Measurements from ENCODE around the gene COL23A1. TPM values are rescaled to one million over a fixed set of nuclear protein-coding genes. Genes with fewer than 3 reads are reported as not detected.

Gene COL23A1
- total RNA-seq, 2 experiments from 2014 or later: 0.21 to 0.22 TPM

DNA sequence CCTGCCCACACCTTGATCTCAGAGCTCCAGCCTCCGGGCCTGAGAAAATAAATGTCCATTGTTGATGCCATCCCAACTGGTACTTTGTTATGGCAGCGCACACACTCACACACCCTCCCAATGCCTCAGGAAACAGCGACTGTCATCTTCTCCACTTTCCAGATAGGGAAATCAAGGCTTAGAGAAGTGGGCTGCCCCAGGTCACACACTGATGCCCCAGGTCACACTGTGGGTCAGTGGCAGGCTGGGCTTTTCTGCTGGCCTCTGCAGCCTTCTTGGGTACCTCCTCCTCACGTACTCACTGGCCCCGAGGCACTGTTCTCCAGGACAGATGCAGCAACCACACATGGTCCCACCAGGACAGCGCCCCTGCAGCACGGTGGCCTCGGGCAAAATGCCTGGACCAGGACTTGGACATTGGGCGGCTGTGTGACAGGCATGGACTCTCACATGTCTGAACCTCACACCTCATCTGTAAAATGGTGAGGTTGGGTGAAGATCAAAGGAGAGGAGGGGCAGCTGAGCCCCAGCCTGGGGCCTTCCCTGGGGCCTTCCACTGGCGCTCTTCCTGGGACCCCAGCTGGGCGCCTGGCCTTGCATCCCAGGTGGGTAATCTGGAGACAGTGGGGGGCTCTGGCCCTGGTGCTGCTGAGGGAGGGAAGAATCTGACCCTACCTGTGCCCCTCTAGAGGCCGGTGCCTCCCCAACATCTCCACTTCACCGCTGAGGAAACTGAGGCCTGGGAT, 156.0 kb downstream of the COL23A1 start:
- Mint-ChIP-seq H3K36me3 (no peaks in the 10 kb centered on the region), H3K4me1 (no peaks in the 10 kb centered on the region), H3K27me3 (no peaks in the 10 kb centered on the region), H3K9me3 (peaks cover 1% of the 10 kb centered on the region), H3K27ac (no peak overlapping the region), H3K4me3 (no peak overlapping the region)
- no peak for DNase-seq

DNA sequence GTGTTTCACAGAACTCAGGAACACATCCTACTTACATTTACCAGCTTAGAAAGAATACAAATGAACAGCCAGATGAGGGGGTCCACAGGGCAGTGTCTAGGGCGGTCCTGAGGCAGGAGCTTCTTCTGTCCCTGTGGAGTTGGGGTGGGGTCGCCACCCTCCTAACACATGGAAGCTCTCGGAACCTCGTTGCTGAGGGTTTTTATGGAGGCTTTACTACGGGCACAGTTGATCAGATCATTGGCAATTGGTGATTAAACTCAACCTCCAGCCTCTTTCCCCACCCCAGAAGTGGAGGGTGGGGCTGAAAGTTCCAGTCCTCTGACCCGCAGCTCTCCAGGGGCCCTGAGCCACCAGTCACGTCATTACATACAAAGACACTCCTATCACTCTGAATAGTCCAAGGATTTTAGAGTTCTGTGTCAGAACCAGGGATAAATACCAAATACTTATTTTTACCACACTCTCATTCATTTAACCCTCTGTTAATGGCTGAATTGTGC, 156.9 kb downstream of the COL23A1 start:
- DNase-seq: no peak
- Mint-ChIP-seq H3K27ac (no peak overlapping the region), H3K36me3 (no peaks in the 10 kb centered on the region), H3K27me3 (no peaks in the 10 kb centered on the region), H3K9me3 (peaks cover 1% of the 10 kb centered on the region), H3K4me3 (no peak overlapping the region), H3K4me1 (no peaks in the 10 kb centered on the region)

DNA sequence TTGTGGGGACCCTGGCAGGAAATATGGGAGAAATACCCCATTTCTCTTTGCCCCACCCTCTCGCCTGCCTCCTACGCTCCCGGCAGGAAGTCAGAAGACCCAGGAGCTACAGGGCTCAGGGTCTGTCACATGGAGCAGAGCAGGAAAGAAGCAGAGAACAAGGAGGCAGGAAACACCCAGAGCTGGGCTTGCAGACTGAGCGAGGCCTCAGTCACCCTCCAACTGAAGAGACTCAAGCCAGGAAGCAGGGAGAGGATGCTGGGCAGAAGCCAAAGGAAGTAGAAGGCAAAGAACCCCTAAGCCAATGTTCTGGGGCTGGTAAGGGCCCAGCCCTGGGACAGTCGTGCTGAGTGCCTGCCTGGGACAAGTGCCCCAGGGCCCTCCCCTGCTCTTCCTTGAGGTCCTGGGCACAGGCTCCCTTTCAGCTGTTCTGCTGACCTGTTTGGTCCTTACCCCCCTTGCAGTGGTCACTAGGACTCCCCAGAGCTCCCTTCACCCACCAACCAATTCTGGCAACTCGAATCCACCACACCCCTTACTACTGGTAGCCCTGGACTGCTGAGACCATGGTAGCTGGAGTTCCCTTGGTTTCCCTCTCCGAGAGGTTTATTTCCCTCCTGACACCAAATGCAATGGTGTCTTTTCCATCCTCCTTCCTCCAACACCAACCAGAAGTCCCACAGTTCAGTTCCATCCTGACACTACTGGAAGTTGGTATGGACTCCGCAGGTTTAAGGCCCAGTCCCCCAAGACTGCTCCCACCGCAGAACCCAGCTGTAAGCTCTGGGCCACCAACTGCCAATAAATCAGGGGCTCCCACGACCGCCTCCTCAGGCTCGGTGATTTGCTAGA, 157.5 kb downstream of the COL23A1 start:
- no peak overlapping the region for H3K4me3 Mint-ChIP-seq
- H3K36me3 Mint-ChIP-seq: no peaks in the 10 kb centered on the region
- no peaks in the 10 kb centered on the region for H3K4me1 Mint-ChIP-seq
- H3K27me3 Mint-ChIP-seq: no peaks in the 10 kb centered on the region
- H3K9me3 Mint-ChIP-seq: peaks cover 1% of the 10 kb centered on the region
- DNase-seq: no peak
- no peak overlapping the region for H3K27ac Mint-ChIP-seq

DNA sequence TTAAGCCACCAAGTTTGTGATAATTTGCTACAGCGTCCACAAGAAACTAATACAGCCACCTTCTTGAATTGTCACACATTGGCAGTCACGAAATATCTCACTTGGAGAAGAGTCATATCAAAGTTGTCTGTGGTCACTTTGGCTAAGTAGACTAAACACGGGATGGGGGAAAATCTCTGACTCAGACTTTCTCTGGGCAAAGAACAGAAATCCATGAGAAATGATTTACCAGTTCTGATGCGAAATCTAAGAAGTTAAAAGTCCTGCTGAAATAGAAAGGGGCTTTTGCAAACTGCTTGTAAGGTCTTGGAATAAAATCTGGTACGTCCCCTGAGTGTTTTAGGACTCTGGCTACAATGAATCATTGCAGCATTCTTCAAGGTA, 158.4 kb downstream of the COL23A1 start:
- Mint-ChIP-seq H3K36me3 (no peaks in the 10 kb centered on the region), H3K27ac (no peak overlapping the region), H3K4me1 (no peaks in the 10 kb centered on the region), H3K27me3 (no peaks in the 10 kb centered on the region), H3K9me3 (peaks cover 1% of the 10 kb centered on the region), H3K4me3 (no peak overlapping the region)
- no peak for DNase-seq

DNA sequence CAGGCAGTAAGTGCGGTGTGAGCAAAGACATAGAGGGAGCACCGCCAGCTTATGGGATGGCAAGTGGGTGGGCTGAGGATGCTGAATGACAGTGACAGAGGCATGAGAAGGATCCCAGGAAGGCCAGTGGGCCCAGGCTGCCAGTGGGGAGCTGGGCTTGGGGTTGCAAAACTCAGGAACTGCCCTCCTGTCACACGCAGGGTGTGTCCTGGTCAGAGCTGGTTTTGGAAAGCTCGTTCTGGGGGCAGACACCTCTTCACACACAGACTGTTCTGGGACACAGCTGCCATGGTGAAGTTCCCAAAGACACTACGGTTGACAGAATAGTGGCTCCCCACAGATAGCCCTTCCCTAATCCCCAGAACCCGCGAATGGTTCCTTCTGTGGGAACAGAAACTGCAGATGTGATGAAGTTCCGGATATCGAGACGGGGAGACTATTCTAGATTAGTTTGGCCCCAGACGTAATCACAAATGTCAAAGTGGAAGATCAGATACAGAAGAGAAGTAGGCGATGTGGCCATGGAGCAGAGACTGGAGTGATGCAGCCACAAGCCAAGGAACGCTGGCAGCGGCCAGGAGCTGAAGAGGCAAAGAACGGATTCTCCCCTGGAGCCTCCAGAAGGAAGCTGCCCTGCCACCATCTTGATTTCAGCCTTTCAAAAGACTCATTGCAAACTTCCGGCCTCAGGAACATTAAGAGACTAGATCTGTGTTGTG, 159.0 kb downstream of the COL23A1 start:
- H3K4me3 Mint-ChIP-seq: no peak overlapping the region
- H3K4me1 Mint-ChIP-seq: no peaks in the 10 kb centered on the region
- no peak for DNase-seq
- H3K36me3 Mint-ChIP-seq: no peaks in the 10 kb centered on the region
- peaks cover 1% of the 10 kb centered on the region for H3K9me3 Mint-ChIP-seq
- no peak overlapping the region for H3K27ac Mint-ChIP-seq
- H3K27me3 Mint-ChIP-seq: no peaks in the 10 kb centered on the region

DNA sequence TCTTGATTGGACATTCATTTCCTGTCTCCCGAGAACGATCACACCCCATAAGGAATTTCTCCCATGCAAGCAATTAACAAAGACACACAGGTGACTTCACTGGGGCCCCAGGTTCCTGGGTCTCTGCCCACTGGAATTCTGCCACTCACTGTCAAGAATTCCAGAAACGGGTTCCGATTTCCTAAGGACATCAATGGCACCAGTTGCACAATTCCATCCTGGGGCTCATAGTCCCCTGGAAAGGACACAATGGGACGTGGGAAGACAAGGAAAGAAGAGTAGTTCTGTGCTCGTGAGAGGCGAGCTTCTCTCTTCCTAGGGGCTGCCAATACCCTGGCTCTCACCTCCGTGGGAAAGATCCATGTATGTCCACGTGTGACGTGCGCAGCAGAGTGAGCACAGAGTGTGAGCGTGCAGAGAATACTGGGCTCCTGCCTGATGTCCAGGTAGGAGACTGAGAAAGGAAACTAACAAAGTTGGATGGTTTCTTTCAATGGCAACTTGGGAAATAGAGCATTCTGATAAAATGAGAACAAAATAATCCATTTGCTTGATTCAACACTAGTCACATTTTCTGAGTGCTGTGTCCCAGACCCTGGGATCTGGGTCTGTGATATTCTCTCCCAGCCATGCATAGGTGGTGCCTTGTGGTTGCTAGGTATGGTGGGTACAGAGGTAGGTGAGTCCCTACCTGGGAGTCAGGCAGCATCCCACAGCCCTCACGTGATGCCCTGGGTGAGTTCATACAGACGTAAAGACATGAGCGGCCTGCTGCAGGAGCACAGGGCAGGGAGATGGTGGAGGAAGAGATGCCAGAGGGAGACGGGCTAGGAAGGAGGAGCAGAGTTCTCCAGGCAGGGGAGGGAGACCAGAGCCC, 159.8 kb downstream of the COL23A1 start:
- H3K4me3 Mint-ChIP-seq: no peak overlapping the region
- H3K36me3 Mint-ChIP-seq: no peaks in the 10 kb centered on the region

DNA sequence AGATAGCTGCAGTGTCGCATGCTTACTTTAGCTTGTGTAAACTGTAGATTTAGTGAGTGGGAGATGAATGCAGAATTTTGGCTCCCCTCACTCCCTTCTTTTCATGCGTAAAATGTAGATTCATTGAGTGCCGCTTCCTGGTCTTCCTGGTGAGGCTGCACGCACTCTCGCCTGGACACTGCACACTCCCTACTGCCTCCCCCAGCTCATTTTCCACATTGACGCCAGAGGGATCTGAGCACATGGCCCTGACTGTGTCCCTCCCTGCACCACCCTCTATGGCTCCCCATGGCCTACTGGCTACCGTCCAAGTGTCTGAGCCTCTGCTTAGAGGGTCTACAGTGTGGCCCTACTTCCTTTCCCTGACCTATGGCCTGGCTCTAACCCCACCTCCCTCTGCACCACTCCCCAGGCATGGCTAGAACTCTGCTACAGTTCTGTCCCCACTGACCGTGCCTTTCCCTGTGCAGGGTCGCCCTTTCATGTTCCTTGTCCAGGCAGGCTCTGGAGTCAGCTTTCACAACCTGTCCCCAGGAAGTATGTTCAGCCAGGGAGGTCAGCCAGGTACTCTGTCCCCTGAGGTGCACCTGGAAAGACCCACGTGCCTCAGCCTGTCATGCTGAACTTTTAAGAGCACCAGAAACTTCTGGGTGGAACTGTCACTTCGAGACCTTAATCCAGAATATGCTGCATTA, 160.6 kb downstream of the COL23A1 start:
- Mint-ChIP-seq H3K9me3 (peaks cover 1% of the 10 kb centered on the region), H3K4me1 (no peaks in the 10 kb centered on the region)

More for the DNA sequence above, 159.8 kb downstream of the COL23A1 start:
- peaks cover 1% of the 10 kb centered on the region for H3K9me3 Mint-ChIP-seq
- no peaks in the 10 kb centered on the region for H3K4me1 Mint-ChIP-seq
- no peak overlapping the region for H3K27ac Mint-ChIP-seq
- H3K27me3 Mint-ChIP-seq: no peaks in the 10 kb centered on the region
- DNase-seq: no peak

DNA sequence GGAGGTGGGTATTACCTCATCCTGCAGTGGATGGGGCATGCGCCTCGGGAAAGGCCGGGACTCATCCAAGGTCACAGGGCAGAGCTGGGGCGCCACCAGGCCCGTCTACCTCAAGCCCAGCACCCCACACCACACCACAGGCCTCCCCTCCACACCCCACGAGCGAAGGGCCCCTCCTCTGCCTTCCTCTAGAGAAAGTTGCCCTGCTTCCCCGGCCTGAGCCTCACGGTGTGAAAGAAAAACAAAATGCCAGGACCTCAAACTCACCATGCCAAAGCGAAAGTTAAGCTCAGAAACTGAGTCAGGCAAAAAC, 161.1 kb downstream of the COL23A1 start:
- DNase-seq: no peak
- no peaks in the 10 kb centered on the region for H3K36me3 Mint-ChIP-seq
- H3K9me3 Mint-ChIP-seq: peaks cover 1% of the 10 kb centered on the region
- H3K27ac Mint-ChIP-seq: no peak overlapping the region
- H3K4me3 Mint-ChIP-seq: no peak overlapping the region
- no peaks in the 10 kb centered on the region for H3K27me3 Mint-ChIP-seq
- H3K4me1 Mint-ChIP-seq: no peaks in the 10 kb centered on the region

More for the DNA sequence above, 160.6 kb downstream of the COL23A1 start:
- Mint-ChIP-seq H3K27me3 (no peaks in the 10 kb centered on the region), H3K36me3 (no peaks in the 10 kb centered on the region), H3K27ac (no peak overlapping the region), H3K4me3 (no peak overlapping the region)
- no peak for DNase-seq

DNA sequence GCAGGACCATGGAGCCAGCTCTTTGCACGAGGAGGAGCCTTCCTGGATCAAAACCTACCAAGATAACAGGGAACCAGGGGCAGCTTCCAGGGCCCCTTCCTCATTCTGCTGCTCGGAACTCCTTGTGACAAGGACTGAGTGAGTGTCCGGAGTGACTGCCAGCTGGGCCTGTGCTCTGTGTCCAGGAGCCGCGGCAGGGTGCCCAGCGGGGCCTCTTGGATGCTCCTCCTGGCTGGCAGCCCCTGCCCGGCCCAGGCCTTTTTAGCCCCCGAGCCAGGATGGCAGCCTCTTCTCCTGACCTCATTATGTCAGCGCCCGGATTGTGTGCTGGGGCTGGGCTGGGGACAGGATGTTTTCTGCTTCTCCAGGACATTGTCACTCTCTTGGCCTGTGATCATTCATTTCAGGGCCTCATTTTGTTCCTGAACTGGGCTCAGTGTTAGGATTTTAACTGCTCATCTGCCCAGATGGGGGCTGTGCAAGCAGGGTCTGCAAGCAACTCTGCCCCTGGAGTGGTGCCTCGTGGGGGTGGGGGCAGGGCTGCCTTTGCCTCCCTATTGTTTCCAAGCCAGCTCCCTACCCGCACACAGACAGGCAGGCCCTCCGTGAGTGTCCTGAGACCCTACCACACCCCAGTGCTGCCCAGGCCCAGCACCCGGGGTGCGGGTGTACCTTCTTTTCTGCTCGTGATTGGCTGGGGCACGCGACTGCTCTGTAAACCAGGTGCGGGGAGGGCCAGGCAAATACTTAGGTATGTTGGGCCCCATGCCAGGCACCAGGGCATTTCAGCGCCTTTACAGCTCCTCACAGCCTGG, 161.6 kb downstream of the COL23A1 start:
- Mint-ChIP-seq H3K4me3 (no peak overlapping the region), H3K27me3 (no peaks in the 10 kb centered on the region), H3K36me3 (no peaks in the 10 kb centered on the region), H3K4me1 (no peaks in the 10 kb centered on the region), H3K9me3 (peaks cover 1% of the 10 kb centered on the region), H3K27ac (no peak overlapping the region)
- no peak for DNase-seq

DNA sequence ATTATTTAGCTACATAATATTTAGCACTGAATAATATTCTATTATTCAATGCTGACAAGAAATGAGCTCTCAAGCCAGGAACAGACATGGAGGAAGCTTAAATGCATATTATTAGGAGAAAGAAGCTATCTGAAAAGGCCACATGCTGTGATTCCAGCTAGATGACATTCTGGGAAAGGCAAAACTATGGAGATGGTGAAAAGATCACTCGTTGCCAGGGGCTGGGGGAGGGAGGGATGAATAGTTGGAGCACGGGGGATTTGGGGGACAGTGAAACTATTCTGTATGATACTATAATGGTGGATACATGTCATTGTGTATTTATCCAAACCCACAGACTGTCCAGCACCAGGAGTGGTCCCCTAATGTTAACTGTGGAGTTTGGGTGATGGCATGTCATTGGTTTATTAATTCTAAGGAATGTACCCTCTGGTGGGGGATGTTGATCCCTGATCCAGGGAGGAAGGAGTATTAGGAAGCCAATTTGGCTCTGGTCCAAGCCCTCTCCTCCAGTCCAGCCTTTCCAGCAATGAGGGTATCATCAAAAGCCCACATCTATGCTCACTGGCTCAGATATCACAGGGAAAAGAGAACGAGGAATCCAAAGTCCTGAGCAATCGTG, 162.5 kb downstream of the COL23A1 start:
- no peaks in the 10 kb centered on the region for H3K27me3 Mint-ChIP-seq
- DNase-seq: no peak
- peaks cover 1% of the 10 kb centered on the region for H3K9me3 Mint-ChIP-seq
- H3K4me3 Mint-ChIP-seq: no peak overlapping the region
- H3K4me1 Mint-ChIP-seq: no peaks in the 10 kb centered on the region
- H3K27ac Mint-ChIP-seq: no peak overlapping the region
- no peaks in the 10 kb centered on the region for H3K36me3 Mint-ChIP-seq

DNA sequence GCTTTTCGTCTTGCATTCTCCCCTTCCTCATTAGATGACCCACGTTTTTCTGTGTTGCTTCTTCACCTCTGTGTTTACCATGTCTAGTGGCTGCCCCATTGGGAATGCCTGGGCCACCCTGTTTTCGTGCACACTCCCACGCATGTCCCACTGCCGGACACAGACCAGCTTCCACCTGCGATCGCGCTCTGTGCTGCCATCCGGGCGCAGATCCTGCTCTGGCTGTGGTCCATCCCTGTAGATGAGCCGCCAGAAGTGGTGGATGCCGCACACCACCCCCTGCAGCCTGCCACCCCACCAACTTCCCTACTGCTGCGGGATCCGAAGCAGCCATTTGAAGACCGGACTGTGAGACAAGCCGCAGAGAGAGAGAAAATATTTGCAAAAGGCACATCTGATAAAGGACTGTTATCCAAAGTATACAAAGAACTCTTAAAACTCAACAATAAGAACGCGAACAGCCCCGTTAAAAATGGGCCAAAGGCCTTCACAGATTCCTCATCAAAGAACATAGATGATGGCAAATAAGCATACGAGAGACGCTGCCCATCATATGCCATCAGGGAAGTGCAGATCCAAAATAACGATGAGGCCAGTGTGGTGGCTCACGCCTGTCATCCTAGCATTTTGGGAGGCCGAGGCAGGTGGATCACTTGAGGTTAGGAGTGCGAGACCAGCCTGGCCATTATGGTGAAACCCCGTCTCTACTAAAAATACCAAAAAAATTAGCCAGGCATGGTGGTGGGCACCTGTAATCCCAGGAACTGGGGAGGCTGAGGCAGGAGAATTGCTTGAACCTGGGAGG, 163.7 kb downstream of the COL23A1 start:
- Mint-ChIP-seq H3K4me1 (no peaks in the 10 kb centered on the region), H3K9me3 (peaks cover 1% of the 10 kb centered on the region)

DNA sequence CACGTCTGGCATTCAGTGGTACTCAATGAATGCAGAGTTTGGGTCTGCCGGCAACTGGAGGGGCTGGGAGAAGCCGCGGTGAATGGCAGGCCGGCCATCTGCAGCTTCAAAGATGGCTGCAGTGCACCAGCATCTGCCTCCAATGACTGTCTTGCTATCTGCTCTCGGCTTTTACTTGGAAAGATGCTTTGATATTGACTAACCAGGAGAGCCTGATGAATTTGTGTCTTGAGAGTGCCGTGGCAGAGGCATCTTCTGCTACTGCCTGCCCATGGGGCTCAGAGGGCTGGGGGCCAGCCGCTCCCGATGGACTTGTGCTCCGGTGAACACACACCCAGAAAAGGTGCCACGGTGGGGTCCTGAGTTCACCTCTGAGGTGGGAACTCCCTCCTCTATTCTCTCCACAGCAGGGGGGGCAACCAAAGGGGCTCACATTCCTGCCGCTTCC, 164.5 kb downstream of the COL23A1 start:
- H3K27me3 Mint-ChIP-seq: no peaks in the 10 kb centered on the region
- H3K9me3 Mint-ChIP-seq: no peaks in the 10 kb centered on the region
- no peak for DNase-seq
- no peaks in the 10 kb centered on the region for H3K36me3 Mint-ChIP-seq
- H3K27ac Mint-ChIP-seq: no peak overlapping the region
- H3K4me3 Mint-ChIP-seq: no peak overlapping the region
- H3K4me1 Mint-ChIP-seq: no peaks in the 10 kb centered on the region

More for the DNA sequence above, 163.7 kb downstream of the COL23A1 start:
- H3K36me3 Mint-ChIP-seq: no peaks in the 10 kb centered on the region
- H3K4me3 Mint-ChIP-seq: no peak overlapping the region
- H3K27ac Mint-ChIP-seq: no peak overlapping the region
- DNase-seq: no peak
- H3K27me3 Mint-ChIP-seq: no peaks in the 10 kb centered on the region

Measured in activated naive CD8-positive, alpha-beta T cell treated with anti-CD3 and anti-CD28 coated beads for 36 hours (primary cell).